Heart right ventricle (tissue), 16 donors: ENCODE measurements around the gene CDC42BPG. TPM values are rescaled to one million over a fixed set of nuclear protein-coding genes. Genes with fewer than 3 reads are reported as not detected.
A peak's percentile ranks its signal among the peaks of the same experiment; 100 is the strongest.

Experiments
- ATAC-seq, 8 donors: fragments of 200-7000 bp; cut with Tn5 transposase; one replicate each; pipeline ENCODE4 v1.9.1; 2020; ENCODE audit warnings: mild to moderate bottlenecking in 8 of 8, moderate library complexity in 8 of 8, moderate number of reproducible peaks in 1 of 8
- DNase-seq, 2 donors: peaks; one replicate each; pipeline ENCODE4 v3.0.0-alpha.2; 2020
- H3K27ac ChIP-seq, 10 donors: fragments of 200-600 bp; sonication (generic) in 2 of 10; one replicate each; pipeline versions ENCODE4 v1.5.0 to v1.8.0; 2020 to 2022; ENCODE audit warnings: mild to moderate bottlenecking in 3 of 10
- H3K27me3 ChIP-seq, 7 donors: fragments of 200-600 bp; one replicate each; pipeline ENCODE4 v1.8.0; 2021 to 2022; ENCODE audit warnings: mild to moderate bottlenecking in 2 of 7
- H3K36me3 ChIP-seq, 9 donors: fragments of 200-600 bp; sonication (generic) in 1 of 9; one replicate each; pipeline versions ENCODE4 v1.5.0 to v1.8.0; 2020 to 2022; ENCODE audit warnings: mild to moderate bottlenecking in 2 of 9
- H3K4me1 ChIP-seq, 9 donors: fragments of 200-600 bp; sonication (generic) in 1 of 9; one replicate each; pipeline versions ENCODE4 v1.5.0 to v1.8.0; 2020 to 2022; ENCODE audit warnings: mild to moderate bottlenecking in 4 of 9
- H3K4me3 ChIP-seq, 10 donors: fragments of 200-600 bp; sonication (generic) in 2 of 10; one replicate each; pipeline versions ENCODE4 v1.5.0 to v1.8.0; 2020 to 2022; ENCODE audit warnings: mild to moderate bottlenecking in 7 of 10, moderate library complexity in 2 of 10
- H3K9me3 ChIP-seq, 11 donors: fragments of 200-600 bp in 10 of 11; sonication (generic) in 2 of 11; one replicate each; pipeline versions ENCODE4 v1.5.0 to v1.8.0; 2013 to 2022; ENCODE audit warnings: mild to moderate bottlenecking in 2 of 11, control low read depth in 1 of 11, moderate library complexity in 1 of 11
- CTCF ChIP-seq, 9 donors: fragments of 200-600 bp; sonication (generic) in 2 of 9; IDR thresholded peaks; one replicate each; pipeline versions ENCODE4 v1.5.0 to v1.8.0; 2021 to 2022; ENCODE audit warnings: antibody characterized with exemption in 9 of 9, mild to moderate bottlenecking in 5 of 9, moderate library complexity in 1 of 9
- WGBS, 2 donors: extraction: QIAGEN DNeasy Blood & Tissue Kit; methylation state at CpG; one replicate each; pipeline ENCODE4 v1.1.7; 2013; ENCODE audit warnings: inconsistent platforms in 1 of 2; 5-methylcytosine and 5-hydroxymethylcytosine counted together
- intact Hi-C, 10 donors: fragments of 100-400 bp; cut with DNase I; formaldehyde crosslinking; loops; one replicate each; pipeline versions ENCODE4 v1.11.1 to v1.14.2; 2022
- polyA plus RNA-seq, 2 donors: library from polyadenylated mRNA; stranded (reverse); fragments of 200-250 nt; gene quantifications; one replicate each; pipeline ENCODE4 v1.2.3, GENCODE V29; 2013
- total RNA-seq, 10 donors: library from RNA; stranded (reverse); fragmentation: NEBNext Ultra II Directional in 3 of 10; extraction: Animal tissue kit (Norgen Biotek cat#: 25700) in 3 of 10; gene quantifications; one replicate each; pipeline versions ENCODE4 v1.2.1 to v1.2.4, GENCODE V29; 2021 to 2023
- donor health status: Arrhythmogenic right ventricular cardiomyopathy.
- donor health status: ischemic (EF 13 %, LVEDD 7.1; RV severe dilation, severe dysfunction).
- donor health status: healthy with polysubstance abuse.
- donor health status: DM: no; HTN: yes; CAD: no.
- donor health status: DM: no; HTN: no; CAD: no.
- donor health status: ischemic (EF 25% LVEDD 6.9; RV normal size, moderate dysfunction).
- donor health status: ischemic (EF 25% LVEDD 5.7; RV mildly dilated, moderate dysfunction).
- donor health status: healthy.
- donor health status: DM: yes; HTN: yes; CAD: no.
- donor health status: Ischemic cardiomyopathy.
- donor health status: ischemic (EF 35%, LVEDD 5.7; RV mildly dilated, moderate dysfunction).
- donor health status: nonischemic (EF 11% LVEDD 7.7; RV severe dilation, severe dysfunction).
- donor health status: DM: yes; HTN: yes; CAD: no.
- donor health status: PGD.
- donor health status: ischemic (EF 29% LVEDD 5.4; RV normal size, mild dysfunction).
- donor health status: nonischemic (EF 23%, LVEDD 6.1; RV moderate dilation, normal function).

CDC42BPG gene
- total and polyA plus RNA-seq, 12 donors, result 0.04 to 1.3 (median 0.27) TPM

GRCh38 chr11:64791781-64792291 lies 52.6 kb downstream of the CDC42BPG start:
- 92 to 93% methylated on average over 13 to 14 of the region's 14 CpGs for WGBS, 2 donors
- H3K36me3 ChIP-seq, result peaks cover 0 to 60% (median 7%) of the 10 kb centered on the region in 9 donors
- no peak overlapping the region for H3K4me3 ChIP-seq
- H3K27ac ChIP-seq, result no peak overlapping the region
- H3K4me1 ChIP-seq, result peaks cover 0 to 26% (median 4%) of the 10 kb centered on the region in 9 donors
- ATAC-seq (no peak), DNase-seq (no peak)
- intact Hi-C loops, result no loop called here
- no peaks in the 10 kb centered on the region for H3K27me3 ChIP-seq
- no peaks in the 10 kb centered on the region for H3K9me3 ChIP-seq
- no peak for TF ChIP-seq CTCF (IDR thresholded peaks at IDR 0.05)

GRCh38 chr11:64790205-64791095 lies 54.0 kb downstream of the CDC42BPG start:
- peaks cover 0 to 26% (median 4%) of the 10 kb centered on the region in 9 donors for H3K4me1 ChIP-seq
- no peaks in the 10 kb centered on the region for H3K27me3 ChIP-seq
- WGBS, 2 donors, result 92 to 94% methylated on average over 25 of the region's 25 CpGs
- no peaks in the 10 kb centered on the region for H3K9me3 ChIP-seq
- no peak for TF ChIP-seq CTCF (IDR thresholded peaks at IDR 0.05)
- DNase-seq (no peak), ATAC-seq (no peak)
- intact Hi-C loops, result no loop called here
- peaks cover 0 to 50% (median 7%) of the 10 kb centered on the region in 9 donors for H3K36me3 ChIP-seq
- H3K4me3 ChIP-seq, result no peak overlapping the region
- H3K27ac ChIP-seq, result no peak overlapping the region

GRCh38 chr11:64789331-64790204 lies 54.9 kb downstream of the CDC42BPG start:
- no peak overlapping the region for H3K27ac ChIP-seq
- no peak for DNase-seq
- no peaks in the 10 kb centered on the region for H3K9me3 ChIP-seq
- 94 to 95% methylated on average over 15 of the region's 15 CpGs for WGBS, 2 donors
- peaks cover 0 to 26% (median 4%) of the 10 kb centered on the region in 9 donors for H3K4me1 ChIP-seq
- intact Hi-C loops, result loop anchor here in 4 of 10 donors (5.0 to 10.0 kb wide), 3 partner anchors 58 to 325 kb away; partner anchors contain the start of genes TM7SF2 (in 1 of the 4) and ZNHIT2 (in 1 of the 4)
- peaks cover 0 to 45% (median 7%) of the 10 kb centered on the region in 9 donors for H3K36me3 ChIP-seq
- H3K27me3 ChIP-seq, result no peaks in the 10 kb centered on the region
- TF ChIP-seq CTCF (IDR thresholded peaks at IDR 0.05), result no peak
- peak in 1 of 8 donors; percentile 14 for ATAC-seq
- no peak overlapping the region for H3K4me3 ChIP-seq
